SK-N-SH (cell line): ENCODE measurements around the gene ZNF184. TPM values are rescaled to one million over a fixed set of nuclear protein-coding genes. Genes with fewer than 3 reads are reported as not detected.

Experiments
- CTCF ChIA-PET: fragments of 300-600, 350-600 bp; formaldehyde crosslinking; extraction: SDS; loops from one replicate; lab custom pipeline; 2021; lab: Yijun Ruan, JAX
- POLR2A ChIA-PET: fragments of 350-600 bp; sonication (Branson Sonifier 250); formaldehyde crosslinking; extraction: SDS; loops from one replicate; lab custom pipeline; 2020; ENCODE audit warnings: antibody characterized with exemption, inconsistent platforms; lab: Yijun Ruan, JAX
- DNase-seq: peaks from one replicate; pipeline ENCODE4 v3.0.0; 2012
- H2AFZ ChIP-seq: fragments of 200-600 bp; sonication (generic); 2 replicates; pipeline ENCODE4 v1.8.1; 2016; ENCODE audit warnings: antibody characterized with exemption, mild to moderate bottlenecking, low read depth
- H3F3A ChIP-seq: fragments of 200-600 bp; sonication (generic); replicated peaks from 2 replicates; pipeline ENCODE3; 2016; ENCODE audit warnings: antibody characterized with exemption, mild to moderate bottlenecking; ENCODE audit not compliant: insufficient read depth
- H3K27ac ChIP-seq, 2 experiments: fragments of 200-500 bp in 1 of 2; fragments of 200-600 bp in 1 of 2; sonication (Bioruptor generic) in 1 of 2; sonication (generic), shearing (Covaris generic) in 1 of 2; 2 replicates each; pipeline versions ENCODE4 v1.5.1 to v1.6.1; 2014 to 2016; ENCODE audit warnings: low read depth in 2 of 2, inconsistent platforms in 1 of 2, low read length in 1 of 2, mild to moderate bottlenecking in 1 of 2, mixed read lengths in 1 of 2
- H3K27me3 ChIP-seq: fragments of 200-600 bp; sonication (generic), shearing (Covaris generic); 2 replicates; pipeline ENCODE4 v1.6.1; 2016; ENCODE audit warnings: mixed run types; ENCODE audit not compliant: insufficient read depth
- H3K36me3 ChIP-seq, 2 experiments: fragments of 200-500 bp in 1 of 2; fragments of 200-600 bp in 1 of 2; sonication (Bioruptor generic) in 1 of 2; sonication (generic) in 1 of 2; replicated peaks in 1 of 2; 2 replicates each; pipeline versions ENCODE3 to v1.5.1; 2014 to 2016; ENCODE audit warnings: low read length in 1 of 2, mild to moderate bottlenecking in 1 of 2; ENCODE audit not compliant: insufficient read depth in 2 of 2, control insufficient read depth in 1 of 2
- H3K4me1 ChIP-seq, 2 experiments: fragments of 200-500 bp in 1 of 2; fragments of 200-600 bp in 1 of 2; sonication (Bioruptor generic) in 1 of 2; sonication (generic), shearing (Covaris generic) in 1 of 2; 2 replicates each; pipeline versions ENCODE4 v1.5.1 to v1.6.1; 2014 to 2016; ENCODE audit warnings: low read depth in 1 of 2, low read length in 1 of 2, mixed run types in 1 of 2; ENCODE audit not compliant: insufficient read depth in 2 of 2, control insufficient read depth in 1 of 2
- H3K4me2 ChIP-seq: fragments of 200-600 bp; sonication (generic), shearing (Covaris generic); 2 replicates; pipeline ENCODE4 v1.6.1; 2017; ENCODE audit warnings: mixed run types
- H3K4me3 ChIP-seq, 2 experiments: fragments of 200-500 bp in 1 of 2; fragments of 200-600 bp in 1 of 2; sonication (Bioruptor generic) in 1 of 2; sonication (generic), shearing (Covaris generic) in 1 of 2; 2 replicates each; pipeline versions ENCODE4 v1.5.1 to v1.8.1; 2014 to 2016; ENCODE audit warnings: low read depth in 2 of 2, inconsistent platforms in 1 of 2, low read length in 1 of 2, mild to moderate bottlenecking in 1 of 2, mixed read lengths in 1 of 2, moderate library complexity in 1 of 2
- H3K79me2 ChIP-seq: fragments of 200-600 bp; sonication (generic); 2 replicates; pipeline ENCODE4 v1.8.1; 2017; ENCODE audit warnings: mild to moderate bottlenecking; ENCODE audit not compliant: insufficient read depth
- H3K9ac ChIP-seq: fragments of 200-600 bp; sonication (generic); 2 replicates; pipeline ENCODE4 v1.6.1; 2017; ENCODE audit warnings: mixed run types
- H3K9me2 ChIP-seq: fragments of 200-600 bp; sonication (generic); 2 replicates; pipeline ENCODE4 v1.6.1; 2017; ENCODE audit warnings: mixed run types
- H3K9me3 ChIP-seq: fragments of 200-600 bp; sonication (generic); 2 replicates; pipeline ENCODE4 v1.6.1; 2017; ENCODE audit warnings: mixed run types, mild to moderate bottlenecking, moderate library complexity
- H4K20me1 ChIP-seq: fragments of 200-600 bp; sonication (generic); 2 replicates; pipeline ENCODE4 v1.6.1; 2017; ENCODE audit warnings: mild to moderate bottlenecking, mixed run types; ENCODE audit not compliant: insufficient read depth
- CHD2 ChIP-seq: fragments of 150-350 bp; IDR thresholded peaks from 2 replicates; pipeline ENCODE4 v1.6.1; 2018; ENCODE audit warnings: low read length; ENCODE audit not compliant: partially characterized antibody
- ELF1 ChIP-seq: IDR thresholded peaks from 2 replicates; pipeline ENCODE4 v1.4.0; 2012
- EP300 ChIP-seq, 2 experiments: IDR thresholded peaks; 2 replicates each; pipeline versions ENCODE4 v1.4.0 to v1.6.1; 2012; ENCODE audit warnings: borderline replicate concordance in 1 of 2, low read depth in 1 of 2, low read length in 1 of 2
- FOSL2 ChIP-seq: IDR thresholded peaks from 2 replicates; pipeline ENCODE4 v1.4.0; 2012; ENCODE audit warnings: low read depth, mild to moderate bottlenecking, moderate library complexity, borderline replicate concordance
- GATA2 ChIP-seq: sonication (generic); formaldehyde crosslinking; IDR thresholded peaks from 2 replicates; pipeline ENCODE4 v1.5.0; 2020; ENCODE audit warnings: mild to moderate bottlenecking, missing genetic modification reagents
- MEF2A ChIP-seq: IDR thresholded peaks from 2 replicates; pipeline ENCODE4 v1.4.0; 2012; ENCODE audit warnings: low read depth, borderline replicate concordance
- MXI1 ChIP-seq: IDR thresholded peaks from 2 replicates; pipeline ENCODE4 v1.6.1; 2012; ENCODE audit warnings: mild to moderate bottlenecking, low read depth, low read length, improper control_type of control experiment
- NFIC ChIP-seq: IDR thresholded peaks from 2 replicates; pipeline ENCODE4 v1.4.0; 2012; ENCODE audit warnings: borderline replicate concordance
- RAD21 ChIP-seq: IDR thresholded peaks from 2 replicates; pipeline ENCODE4 v1.6.1; 2012; ENCODE audit warnings: mild to moderate bottlenecking, low read length
- RCOR1 ChIP-seq: fragments of 150-350 bp; IDR thresholded peaks from 2 replicates; pipeline ENCODE4 v1.6.1; 2017; ENCODE audit warnings: antibody characterized with exemption, low read length
- RXRA ChIP-seq: IDR thresholded peaks from 2 replicates; pipeline ENCODE4 v1.4.0; 2012; ENCODE audit warnings: low read depth, mild to moderate bottlenecking, borderline replicate concordance
- SIN3A ChIP-seq: IDR thresholded peaks from 2 replicates; pipeline ENCODE4 v1.6.1; 2012; ENCODE audit warnings: low read depth, mild to moderate bottlenecking, low read length, moderate library complexity, borderline replicate concordance
- SMC3 ChIP-seq: IDR thresholded peaks from 2 replicates; pipeline ENCODE4 v1.6.1; 2012; ENCODE audit warnings: low read depth, low read length, improper control_type of control experiment
- TAF1 ChIP-seq: IDR thresholded peaks from 2 replicates; pipeline ENCODE4 v1.6.1; 2012; ENCODE audit warnings: low read depth, mild to moderate bottlenecking, low read length, moderate library complexity, borderline replicate concordance
- TCF12 ChIP-seq: IDR thresholded peaks from 2 replicates; pipeline ENCODE4 v1.4.0; 2012
- TEAD4 ChIP-seq: IDR thresholded peaks from 2 replicates; pipeline ENCODE4 v1.4.0; 2012; ENCODE audit warnings: mild to moderate bottlenecking, borderline replicate concordance; ENCODE audit not compliant: insufficient read depth
- YY1 ChIP-seq: IDR thresholded peaks from 2 replicates; pipeline ENCODE4 v1.4.0; 2012; ENCODE audit warnings: low read depth, mild to moderate bottlenecking
- WGBS: methylation state at CpG from one replicate; pipeline ENCODE4 v1.1.6; 2017; ENCODE audit warnings: low lambda C conversion rate; 5-methylcytosine and 5-hydroxymethylcytosine counted together
- polyA plus RNA-seq, 3 experiments: library from polyadenylated mRNA; depleted of rRNA; stranded (reverse); fragments of >200 nt; gene quantifications; 2 replicates each; pipeline ENCODE4 v1.2.3, GENCODE V29; 2012
- TF ChIP-seq, protein P1 (sequence below): IDR thresholded peaks from 2 replicates; pipeline ENCODE4 v1.6.1; 2012; ENCODE audit warnings: mild to moderate bottlenecking, low read depth, low read length, moderate library complexity
- TF ChIP-seq, protein P2 (sequence below): fragments of 150-350 bp; IDR thresholded peaks from 2 replicates; pipeline ENCODE4 v1.6.1; 2016; ENCODE audit warnings: mild to moderate bottlenecking, low read depth, low read length
- TF ChIP-seq, protein P3 (sequence below): IDR thresholded peaks from 2 replicates; pipeline ENCODE4 v1.4.0; 2012; ENCODE audit warnings: low read depth
- TF ChIP-seq, protein P4 (sequence below): IDR thresholded peaks from 2 replicates; pipeline ENCODE4; 2012
- TF ChIP-seq, protein P5 (sequence below): fragments of 150-350 bp; IDR thresholded peaks from 2 replicates; pipeline ENCODE4 v1.6.1; 2017; ENCODE audit warnings: antibody characterized with exemption, low read length, low read depth, borderline replicate concordance
- TF ChIP-seq, protein P6 (sequence below): fragments of 200-600 bp; sonication (generic); IDR thresholded peaks from 2 replicates; pipeline ENCODE4 v1.6.1; 2017; ENCODE audit warnings: antibody characterized with exemption, mild to moderate bottlenecking, moderate library complexity

Gene ZNF184
- polyA plus RNA-seq, 1 of the 3 experiments (the other 2 are of a cell fraction) = 1.6 TPM

DNA sequence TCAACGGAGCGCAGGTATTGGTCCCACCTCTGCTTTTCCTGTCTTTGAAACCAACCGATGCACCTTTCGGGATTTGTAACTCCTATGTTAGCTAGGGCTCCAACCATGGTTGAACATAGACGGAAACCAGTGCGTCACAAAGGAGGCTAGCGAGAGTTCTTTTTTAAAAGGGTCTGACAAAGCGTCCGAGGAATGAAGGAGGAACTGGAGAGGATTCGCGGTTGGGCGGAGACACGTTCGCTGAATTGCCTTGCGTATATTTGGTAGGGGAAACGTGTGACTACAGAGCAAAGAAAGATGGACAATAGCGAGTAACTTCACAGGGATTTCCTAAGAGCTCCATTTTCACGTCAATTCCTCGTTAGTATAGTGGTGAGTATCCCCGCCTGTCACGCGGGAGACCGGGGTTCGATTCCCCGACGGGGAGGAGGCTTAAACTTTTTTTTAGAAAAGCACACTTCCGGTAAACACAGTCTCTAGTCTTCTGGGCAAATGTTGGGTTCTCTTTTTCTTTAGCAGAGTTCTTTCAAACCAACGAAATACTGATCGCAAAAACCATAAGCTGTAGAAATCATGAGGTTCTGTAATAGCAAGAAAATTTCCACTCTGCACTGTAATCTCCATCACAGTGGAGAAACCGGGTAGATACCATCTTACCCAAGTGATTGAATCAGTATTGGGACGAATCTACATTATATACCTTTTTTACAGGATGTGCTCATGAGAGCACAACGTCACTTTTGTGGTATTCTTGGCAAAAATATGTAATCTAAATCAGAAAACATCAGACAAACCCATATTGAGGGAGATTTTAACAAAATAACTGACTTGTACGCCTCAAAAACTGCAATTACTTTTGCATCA lies 6.6 kb upstream of the ZNF184 start:
- Histone ChIP-seq H3K9me3 (no peaks in the 10 kb centered on the region), H3K4me3 (peak overlapping the region; percentile 90 to 93), H3K4me1 (peaks cover 0 to 7% of the 10 kb centered on the region in 2 experiments; a peak in 2 of 4 replicates), H3K27ac (peak overlapping the region; percentile 80 to 91), H4K20me1 (no peaks in the 10 kb centered on the region), H3F3A (peaks cover 15% of the 10 kb centered on the region), H3K9ac (peak overlapping the region; percentile 82), H3K4me2 (peak overlapping the region; percentile 70), H3K9me2 (no peaks in the 10 kb centered on the region), H3K36me3 (no peaks in the 10 kb centered on the region), H2AFZ (peak overlapping the region; percentile 94), H3K79me2 (no peaks in the 10 kb centered on the region), H3K27me3 (no peaks in the 10 kb centered on the region)
- ChIA-PET POLR2A (interaction anchor here (0.7 kb wide), 1 partner anchor 208 kb away, joined by 3 read pairs; no protein-coding TSS in a partner anchor), CTCF (interaction anchor here (0.8 to 2.2 kb wide), 6 partner anchors 17 to 302 kb away, joined by 3 to 6 read pairs (median 4); no protein-coding TSS in a partner anchor)
- peak; percentile 65 for DNase-seq
- WGBS = 3% methylated on average over 33 of the region's 33 CpGs
- TF ChIP-seq SMC3 (no peak), RCOR1 (peak; percentile 84), MEF2A (no peak), TAF1 (peak; percentile 7; the same call in 1 of the 2 replicates), SIN3A (peak; percentile 79; the same call in 1 of the 2 replicates), TCF12 (no peak), FOSL2 (peak; percentile 49; the same call in 1 of the 2 replicates), MXI1 (0 out of 2 replicates have a peak, but pooled peaks have one; percentile 45), ELF1 (peak; percentile 56; the same call in 1 of the 2 replicates), RXRA (no peak), TEAD4 (peak; percentile 73), GATA2 (CRISPR knock-in tag) (no peak; the same call in 1 of the 2 replicates), RAD21 (no peak), EP300 (IDR thresholded peaks at IDR 0.05; ENCODE audit: borderline replicate concordance in 1 of 2, low read depth in 1 of 2, low read length in 1 of 2) (no peak), NFIC (no peak), CHD2 (peak; percentile 52), YY1 (peak; percentile 58; the same call in 1 of the 2 replicates)
- TF ChIP-seq, protein P1, sequence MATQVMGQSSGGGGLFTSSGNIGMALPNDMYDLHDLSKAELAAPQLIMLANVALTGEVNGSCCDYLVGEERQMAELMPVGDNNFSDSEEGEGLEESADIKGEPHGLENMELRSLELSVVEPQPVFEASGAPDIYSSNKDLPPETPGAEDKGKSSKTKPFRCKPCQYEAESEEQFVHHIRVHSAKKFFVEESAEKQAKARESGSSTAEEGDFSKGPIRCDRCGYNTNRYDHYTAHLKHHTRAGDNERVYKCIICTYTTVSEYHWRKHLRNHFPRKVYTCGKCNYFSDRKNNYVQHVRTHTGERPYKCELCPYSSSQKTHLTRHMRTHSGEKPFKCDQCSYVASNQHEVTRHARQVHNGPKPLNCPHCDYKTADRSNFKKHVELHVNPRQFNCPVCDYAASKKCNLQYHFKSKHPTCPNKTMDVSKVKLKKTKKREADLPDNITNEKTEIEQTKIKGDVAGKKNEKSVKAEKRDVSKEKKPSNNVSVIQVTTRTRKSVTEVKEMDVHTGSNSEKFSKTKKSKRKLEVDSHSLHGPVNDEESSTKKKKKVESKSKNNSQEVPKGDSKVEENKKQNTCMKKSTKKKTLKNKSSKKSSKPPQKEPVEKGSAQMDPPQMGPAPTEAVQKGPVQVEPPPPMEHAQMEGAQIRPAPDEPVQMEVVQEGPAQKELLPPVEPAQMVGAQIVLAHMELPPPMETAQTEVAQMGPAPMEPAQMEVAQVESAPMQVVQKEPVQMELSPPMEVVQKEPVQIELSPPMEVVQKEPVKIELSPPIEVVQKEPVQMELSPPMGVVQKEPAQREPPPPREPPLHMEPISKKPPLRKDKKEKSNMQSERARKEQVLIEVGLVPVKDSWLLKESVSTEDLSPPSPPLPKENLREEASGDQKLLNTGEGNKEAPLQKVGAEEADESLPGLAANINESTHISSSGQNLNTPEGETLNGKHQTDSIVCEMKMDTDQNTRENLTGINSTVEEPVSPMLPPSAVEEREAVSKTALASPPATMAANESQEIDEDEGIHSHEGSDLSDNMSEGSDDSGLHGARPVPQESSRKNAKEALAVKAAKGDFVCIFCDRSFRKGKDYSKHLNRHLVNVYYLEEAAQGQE = 0 out of 2 replicates have a peak, but pooled peaks have one; percentile 22
- TF ChIP-seq, protein P2, sequence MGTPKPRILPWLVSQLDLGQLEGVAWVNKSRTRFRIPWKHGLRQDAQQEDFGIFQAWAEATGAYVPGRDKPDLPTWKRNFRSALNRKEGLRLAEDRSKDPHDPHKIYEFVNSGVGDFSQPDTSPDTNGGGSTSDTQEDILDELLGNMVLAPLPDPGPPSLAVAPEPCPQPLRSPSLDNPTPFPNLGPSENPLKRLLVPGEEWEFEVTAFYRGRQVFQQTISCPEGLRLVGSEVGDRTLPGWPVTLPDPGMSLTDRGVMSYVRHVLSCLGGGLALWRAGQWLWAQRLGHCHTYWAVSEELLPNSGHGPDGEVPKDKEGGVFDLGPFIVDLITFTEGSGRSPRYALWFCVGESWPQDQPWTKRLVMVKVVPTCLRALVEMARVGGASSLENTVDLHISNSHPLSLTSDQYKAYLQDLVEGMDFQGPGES = 0 out of 2 replicates have a peak, but pooled peaks have one; percentile 15
- TF ChIP-seq, protein P3, sequence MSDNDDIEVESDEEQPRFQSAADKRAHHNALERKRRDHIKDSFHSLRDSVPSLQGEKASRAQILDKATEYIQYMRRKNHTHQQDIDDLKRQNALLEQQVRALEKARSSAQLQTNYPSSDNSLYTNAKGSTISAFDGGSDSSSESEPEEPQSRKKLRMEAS = no peak
- TF ChIP-seq, protein P4, sequence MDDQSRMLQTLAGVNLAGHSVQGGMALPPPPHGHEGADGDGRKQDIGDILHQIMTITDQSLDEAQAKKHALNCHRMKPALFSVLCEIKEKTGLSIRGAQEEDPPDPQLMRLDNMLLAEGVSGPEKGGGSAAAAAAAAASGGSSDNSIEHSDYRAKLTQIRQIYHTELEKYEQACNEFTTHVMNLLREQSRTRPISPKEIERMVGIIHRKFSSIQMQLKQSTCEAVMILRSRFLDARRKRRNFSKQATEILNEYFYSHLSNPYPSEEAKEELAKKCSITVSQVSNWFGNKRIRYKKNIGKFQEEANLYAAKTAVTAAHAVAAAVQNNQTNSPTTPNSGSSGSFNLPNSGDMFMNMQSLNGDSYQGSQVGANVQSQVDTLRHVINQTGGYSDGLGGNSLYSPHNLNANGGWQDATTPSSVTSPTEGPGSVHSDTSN = no peak
- TF ChIP-seq, protein P5, sequence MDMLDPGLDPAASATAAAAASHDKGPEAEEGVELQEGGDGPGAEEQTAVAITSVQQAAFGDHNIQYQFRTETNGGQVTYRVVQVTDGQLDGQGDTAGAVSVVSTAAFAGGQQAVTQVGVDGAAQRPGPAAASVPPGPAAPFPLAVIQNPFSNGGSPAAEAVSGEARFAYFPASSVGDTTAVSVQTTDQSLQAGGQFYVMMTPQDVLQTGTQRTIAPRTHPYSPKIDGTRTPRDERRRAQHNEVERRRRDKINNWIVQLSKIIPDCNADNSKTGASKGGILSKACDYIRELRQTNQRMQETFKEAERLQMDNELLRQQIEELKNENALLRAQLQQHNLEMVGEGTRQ = no peak
- TF ChIP-seq, protein P6, sequence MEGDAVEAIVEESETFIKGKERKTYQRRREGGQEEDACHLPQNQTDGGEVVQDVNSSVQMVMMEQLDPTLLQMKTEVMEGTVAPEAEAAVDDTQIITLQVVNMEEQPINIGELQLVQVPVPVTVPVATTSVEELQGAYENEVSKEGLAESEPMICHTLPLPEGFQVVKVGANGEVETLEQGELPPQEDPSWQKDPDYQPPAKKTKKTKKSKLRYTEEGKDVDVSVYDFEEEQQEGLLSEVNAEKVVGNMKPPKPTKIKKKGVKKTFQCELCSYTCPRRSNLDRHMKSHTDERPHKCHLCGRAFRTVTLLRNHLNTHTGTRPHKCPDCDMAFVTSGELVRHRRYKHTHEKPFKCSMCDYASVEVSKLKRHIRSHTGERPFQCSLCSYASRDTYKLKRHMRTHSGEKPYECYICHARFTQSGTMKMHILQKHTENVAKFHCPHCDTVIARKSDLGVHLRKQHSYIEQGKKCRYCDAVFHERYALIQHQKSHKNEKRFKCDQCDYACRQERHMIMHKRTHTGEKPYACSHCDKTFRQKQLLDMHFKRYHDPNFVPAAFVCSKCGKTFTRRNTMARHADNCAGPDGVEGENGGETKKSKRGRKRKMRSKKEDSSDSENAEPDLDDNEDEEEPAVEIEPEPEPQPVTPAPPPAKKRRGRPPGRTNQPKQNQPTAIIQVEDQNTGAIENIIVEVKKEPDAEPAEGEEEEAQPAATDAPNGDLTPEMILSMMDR = no peak
